GM18907 (cell line): ENCODE results near the gene EPHA6.

Experiments
- ATAC-seq: cut with Tn5 transposase; IDR thresholded peaks from one replicate; pipeline ENCODE4 v1.9.1; 2021; ENCODE audit warnings: mild to moderate bottlenecking, moderate library complexity; ENCODE audit not compliant: unreplicated experiment

The EPHA6 gene

DNA sequence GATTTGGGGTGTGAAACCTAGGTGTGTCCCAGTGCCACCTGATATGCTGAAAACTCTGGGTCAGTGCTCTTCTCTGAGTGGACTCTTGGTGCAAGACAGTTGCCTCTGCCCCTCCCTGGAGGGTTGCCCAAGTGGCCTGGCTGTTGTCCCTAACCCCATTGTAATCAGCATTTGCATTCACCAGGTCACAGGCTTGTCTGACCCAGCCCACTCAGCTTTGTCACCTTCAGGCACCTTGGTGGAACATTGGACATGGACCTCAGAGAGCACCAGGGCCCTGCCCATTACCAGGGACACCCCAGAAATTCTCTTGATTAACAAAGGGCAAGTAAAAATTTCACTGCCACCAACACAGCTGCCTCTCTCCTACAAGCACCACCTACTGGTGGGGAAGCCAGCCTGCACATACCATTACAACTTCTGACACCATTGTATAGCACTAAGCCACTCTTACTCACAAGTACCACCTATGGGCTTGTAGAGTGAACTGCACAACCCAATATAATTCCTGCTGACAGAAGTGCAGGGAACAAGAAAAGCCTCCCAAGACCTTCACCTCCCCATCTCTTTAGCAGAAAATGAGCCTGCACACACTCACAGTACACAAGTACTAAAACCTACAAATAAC is 324.6 kb downstream of the EPHA6 start:
- peak; percentile 51 for ATAC-seq

DNA sequence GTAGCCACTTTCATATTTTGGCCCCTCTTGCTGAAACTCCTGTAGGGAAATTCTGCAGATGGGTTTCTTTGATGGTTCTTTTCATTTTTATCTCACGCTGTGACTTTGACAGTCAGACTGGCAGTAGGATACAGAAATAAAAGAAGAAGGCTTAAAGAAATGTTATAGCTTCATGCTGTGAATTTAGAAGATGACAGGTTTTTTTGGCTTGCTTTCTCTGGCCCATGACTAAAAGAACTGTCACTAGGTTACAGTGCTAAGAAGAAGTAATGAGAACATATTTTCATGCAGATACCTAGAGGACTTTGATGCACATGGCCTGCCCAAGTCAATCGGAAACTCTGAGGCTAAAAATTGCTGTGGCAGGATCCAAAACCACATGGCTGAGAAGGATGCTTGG is 334.5 kb downstream of the EPHA6 start:
- ATAC-seq, result no peak

DNA sequence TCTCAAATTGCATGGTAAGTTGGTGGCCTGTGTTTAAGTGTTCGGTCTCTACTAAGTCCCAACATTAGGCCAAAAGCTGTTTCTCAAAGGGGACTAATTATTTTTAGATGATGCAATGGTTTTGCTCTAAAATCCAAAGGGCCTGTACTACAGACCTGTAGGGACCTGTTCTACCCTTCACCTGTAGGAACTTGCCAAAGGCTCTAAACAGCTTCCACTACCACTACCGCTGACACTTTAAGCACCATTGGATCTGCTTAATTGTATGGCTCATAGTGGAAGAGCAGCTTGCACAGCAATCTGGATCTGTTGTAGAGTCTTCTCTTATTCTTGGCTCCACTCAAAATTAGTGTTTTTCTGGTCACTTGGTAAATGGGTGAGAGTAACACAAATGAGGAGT is 346.8 kb downstream of the EPHA6 start:
- ATAC-seq, result no peak

DNA sequence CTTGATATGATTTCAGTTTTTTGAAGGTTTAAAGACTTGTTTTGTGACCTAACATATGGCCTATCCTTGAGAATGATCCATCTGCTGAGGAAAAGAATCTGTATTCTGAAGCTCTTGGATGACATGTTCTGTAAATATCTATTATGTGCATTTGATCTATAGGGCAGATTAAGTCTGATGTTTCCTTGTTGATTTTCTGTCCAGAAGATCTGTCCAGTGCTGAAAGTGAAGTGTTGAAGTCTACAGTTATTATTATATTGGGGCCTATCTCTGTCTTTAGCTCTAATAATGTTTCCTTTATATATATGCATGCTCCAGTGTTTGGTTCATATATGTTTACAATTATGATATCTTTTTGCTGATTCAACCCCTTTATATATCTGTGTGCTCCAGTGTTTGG is 362.8 kb downstream of the EPHA6 start:
- ATAC-seq, result no peak

DNA sequence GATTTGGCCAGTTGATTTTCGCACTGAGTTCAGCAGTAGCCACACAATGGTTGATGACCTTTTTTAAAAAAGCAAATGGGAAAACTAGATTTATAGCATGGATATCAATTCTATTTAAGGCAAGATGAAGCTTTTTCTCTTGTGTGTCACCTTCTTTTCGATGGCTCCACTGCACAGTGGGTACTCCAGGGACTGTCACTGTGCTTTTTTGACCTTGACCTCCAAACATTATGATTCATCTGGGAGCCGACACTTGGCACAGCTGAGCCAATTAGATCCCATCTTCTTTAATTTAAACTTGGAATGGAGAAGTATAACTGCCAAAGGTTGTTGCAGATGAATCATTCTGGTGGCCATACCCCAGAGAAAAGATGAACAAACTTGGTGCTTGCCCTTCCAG is 367.3 kb downstream of the EPHA6 start:
- no peak for ATAC-seq

DNA sequence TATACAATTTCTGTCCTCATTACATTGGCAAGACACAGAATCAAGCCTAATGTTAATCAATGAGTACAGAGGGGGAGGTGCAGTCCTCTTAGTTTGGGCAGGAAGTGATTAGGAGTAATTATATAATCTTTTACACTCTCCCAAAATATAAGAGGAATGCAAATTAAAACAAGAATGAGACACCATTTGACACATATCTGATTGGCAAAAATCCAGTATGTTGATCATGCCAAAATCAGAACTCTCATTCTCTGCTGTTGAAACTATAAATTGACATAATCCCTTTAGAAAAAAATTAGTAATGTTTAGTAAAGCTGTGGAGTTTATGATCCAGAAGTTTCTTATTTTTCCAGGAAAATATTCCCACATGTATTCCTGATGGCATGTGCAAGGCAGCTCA is 373.4 kb downstream of the EPHA6 start:
- ATAC-seq, result no peak

DNA sequence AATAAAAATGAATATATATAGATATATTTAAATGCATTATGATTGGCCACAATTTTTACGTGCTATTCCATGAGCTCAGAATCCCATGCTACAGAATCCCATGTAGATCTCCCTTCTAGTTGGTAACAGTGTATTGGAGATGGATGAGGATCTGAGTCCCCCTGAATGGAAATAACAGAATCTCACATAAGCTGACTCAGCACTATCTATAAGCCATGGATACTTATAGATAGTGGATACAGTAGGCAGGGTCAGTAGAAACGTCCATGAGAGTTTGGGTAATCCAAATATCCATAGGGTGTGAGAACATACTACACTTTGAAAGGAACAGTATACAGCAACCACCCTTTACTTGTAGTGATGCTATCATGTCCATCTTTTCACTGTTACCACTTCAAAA is 375.4 kb downstream of the EPHA6 start:
- no peak for ATAC-seq

DNA sequence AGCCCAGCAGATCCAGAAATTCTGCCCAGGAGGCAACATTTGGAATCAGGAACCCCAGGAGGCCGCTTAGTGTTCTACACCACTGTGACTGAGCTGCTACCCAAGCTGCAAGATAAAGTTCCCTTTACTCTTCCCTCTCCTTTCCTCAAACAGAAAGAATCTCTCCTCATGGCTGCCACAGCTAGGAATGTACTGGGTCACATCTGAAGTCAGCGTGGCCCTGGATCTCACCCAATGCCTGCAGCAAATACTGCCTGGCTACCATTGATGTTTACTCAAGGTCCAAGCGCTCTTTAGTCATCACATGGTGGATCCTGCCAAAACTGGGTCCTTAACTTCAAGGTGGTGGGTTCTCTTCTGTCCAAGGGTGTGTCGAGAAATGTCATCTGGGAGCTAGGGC is 382.7 kb downstream of the EPHA6 start:
- ATAC-seq, result no peak

DNA sequence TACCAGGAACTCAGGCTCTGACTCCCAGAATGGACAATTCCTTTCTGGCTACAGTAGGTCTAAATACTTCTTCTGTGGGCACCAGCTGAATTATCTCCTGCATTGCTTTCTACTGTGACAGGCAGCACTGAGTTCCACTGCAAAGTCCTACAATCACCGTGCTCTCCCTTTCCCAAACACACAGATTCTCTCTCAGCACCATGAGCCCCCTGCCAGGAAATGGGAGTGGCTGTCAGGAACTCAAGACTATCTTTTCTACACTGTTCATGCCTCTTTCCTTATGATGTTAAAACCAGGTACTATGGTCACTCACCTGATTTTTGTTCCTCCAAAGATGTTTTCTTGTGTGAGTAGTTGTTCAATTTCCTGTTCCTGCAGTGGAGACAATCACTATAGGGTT is 383.4 kb downstream of the EPHA6 start:
- ATAC-seq, result no peak

DNA sequence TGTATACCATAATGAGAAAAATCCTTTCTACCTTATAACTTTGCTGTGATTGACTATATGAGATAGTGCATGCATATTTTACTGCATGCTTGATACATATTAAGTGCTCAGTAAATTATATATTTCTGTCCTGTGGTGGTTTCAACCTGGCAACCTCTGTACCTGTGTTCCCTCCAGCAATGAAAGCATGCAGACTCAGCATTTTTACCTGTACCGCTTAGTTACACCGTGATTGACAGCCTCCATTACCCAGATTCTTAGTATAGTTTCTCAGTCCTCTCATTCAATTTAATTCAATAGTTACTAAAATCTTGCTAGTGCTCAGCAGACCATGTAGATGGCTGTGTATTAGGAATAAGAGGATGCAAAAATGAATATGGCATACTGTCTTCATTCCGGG is 386.0 kb downstream of the EPHA6 start:
- ATAC-seq, result no peak

DNA sequence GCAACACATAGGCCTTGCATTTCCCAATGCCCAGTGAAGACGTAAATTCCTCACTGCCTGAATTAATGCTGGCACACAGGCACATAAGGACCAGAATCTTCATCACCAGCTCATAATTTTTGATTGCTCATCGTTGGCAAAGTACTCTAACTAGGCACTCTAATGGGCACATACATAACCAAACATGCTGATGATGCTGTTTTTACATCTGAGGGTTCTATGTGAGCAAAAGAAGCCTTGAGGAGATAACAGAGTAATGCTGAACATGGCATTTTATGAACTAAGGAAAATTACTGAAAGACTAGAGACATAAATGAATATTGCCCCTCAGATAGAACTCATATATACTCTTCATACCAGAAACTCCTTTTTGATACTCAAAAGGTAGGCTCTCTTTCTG is 387.4 kb downstream of the EPHA6 start:
- no peak for ATAC-seq

DNA sequence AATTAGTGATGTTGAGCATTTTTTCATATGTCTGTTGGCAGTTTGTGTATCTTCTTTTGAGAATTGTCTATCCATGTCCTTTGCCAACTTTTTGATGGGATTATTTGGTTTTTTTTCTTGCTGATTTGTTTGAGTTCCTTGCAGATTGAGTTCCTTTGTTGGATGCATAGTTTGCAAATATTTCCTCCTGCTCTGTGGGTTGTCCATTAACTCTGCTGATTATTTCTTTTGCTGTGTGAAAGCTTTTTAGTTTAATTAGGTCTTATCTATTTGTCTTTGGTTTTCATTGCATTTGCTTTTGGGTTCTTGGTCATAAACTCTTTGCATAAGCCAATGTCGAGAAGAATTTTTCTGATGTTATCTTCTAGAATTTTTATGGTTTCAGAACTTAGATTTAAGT is 414.6 kb downstream of the EPHA6 start:
- no peak for ATAC-seq

DNA sequence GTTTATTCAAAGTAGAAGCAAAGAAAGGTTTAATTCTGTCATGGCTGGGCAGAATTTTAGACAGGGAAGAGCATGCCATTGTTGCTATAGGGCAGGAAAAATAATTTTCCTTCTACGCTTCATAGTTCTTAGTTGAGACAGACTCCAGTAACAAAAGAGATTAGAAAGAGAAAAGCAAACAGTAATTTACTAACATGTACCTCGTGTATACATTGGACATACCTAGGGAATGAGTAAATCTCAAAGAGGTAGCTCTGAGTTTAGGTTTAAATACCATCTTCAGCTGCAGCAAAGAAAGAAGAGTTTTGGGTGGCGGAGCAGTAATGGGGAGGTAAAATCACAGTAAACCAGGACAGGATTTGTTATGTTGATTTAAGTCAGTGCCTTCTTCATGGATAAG is 416.1 kb downstream of the EPHA6 start:
- no peak for ATAC-seq

DNA sequence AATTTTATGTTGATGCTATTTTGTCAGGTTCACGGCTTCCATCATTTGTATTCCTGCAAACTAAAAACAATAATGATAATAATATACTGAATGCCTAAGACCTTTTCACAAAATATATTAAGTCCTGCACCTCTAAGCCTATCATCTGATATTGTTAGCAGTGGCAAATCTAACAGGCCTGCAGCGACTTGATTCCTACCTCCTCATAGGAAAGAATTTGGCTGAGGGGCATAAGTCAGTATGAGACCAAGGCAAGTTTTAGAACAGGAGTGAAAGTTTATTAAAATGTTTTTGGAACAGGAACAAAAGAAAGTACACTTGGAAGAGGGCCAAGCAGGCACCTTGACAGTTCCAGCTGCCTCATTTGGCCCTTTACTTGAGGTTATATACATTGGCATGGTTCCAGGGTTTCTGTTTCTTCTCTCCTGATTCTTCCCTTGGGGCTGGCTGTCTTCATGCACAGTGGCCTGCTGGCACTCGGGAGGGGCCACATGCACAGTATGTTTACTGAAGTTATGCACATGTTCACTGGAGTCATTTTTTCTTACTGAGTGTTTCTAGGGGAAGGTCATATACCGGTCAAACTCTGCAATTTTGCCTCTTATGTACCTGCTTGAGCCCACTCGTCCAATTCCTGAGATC is 418.1 kb downstream of the EPHA6 start:
- ATAC-seq, result no peak

DNA sequence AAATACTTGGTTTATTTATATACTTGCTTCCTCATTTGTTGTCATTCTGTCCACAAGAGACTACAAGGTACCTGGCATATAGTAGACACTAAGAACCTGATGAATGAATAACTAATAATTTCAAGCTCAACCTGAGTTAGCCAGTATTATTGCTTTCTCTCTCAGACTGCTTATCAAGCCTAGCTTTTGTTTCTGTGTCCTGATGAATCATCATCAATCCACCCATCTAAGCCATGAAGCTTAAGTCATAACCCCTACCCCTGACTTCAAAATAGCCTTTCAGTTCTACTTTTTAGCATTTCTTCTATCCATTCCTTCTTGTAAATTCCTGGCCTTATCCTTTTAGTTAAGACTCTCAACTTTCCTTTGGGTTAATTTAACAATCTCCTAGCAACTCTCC is 420.8 kb downstream of the EPHA6 start:
- ATAC-seq, result no peak

DNA sequence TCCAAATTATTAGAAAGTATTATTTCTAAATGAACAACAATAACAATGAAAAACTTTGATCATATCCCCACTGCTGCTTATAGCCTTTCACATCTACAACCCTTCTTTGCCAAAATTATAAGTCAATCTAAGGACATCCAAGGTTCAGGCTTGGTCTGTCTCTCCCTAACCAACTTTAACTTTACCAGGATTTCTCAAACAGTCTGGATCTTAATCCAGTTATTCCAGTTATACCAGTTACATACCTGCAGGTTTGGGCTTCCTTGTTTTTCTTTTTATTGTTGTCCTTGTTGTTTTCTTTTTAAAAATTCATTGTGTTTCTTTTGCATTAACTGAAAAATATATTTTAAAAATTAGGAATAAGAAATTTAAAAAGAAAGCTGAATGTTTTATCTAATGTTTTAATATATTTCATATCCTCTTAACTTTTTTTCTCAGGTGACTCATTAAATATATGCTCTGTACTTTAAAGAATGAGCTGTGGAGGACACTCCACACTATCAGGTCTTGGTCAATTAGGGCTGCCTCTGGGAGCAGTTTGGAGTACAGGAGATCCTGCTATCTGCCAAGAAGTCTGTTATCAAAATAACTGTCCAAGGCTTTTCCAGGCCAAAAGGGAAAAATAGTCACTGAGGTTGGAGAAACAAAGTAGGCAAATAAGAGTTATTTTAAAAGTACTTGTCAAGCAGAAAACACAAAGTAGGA is 421.4 kb downstream of the EPHA6 start:
- ATAC-seq, result no peak

DNA sequence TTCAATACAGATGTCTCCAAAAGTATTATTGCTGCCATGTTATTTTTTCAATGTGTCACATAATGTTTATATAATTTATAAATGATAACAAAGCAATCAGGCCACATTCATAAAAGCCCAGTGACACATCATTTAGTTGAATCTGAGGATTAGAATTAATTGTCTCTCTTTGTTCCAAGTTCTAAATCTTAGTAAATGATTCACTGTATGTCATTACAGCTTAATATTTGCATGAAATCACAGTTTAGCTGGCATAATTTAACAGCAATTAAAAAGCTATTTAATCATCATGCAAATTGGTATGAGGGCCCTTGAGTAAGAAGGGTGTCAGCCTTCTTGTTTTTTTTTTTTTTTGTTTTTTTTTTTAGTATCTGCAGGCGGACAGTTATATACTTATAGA is 427.0 kb downstream of the EPHA6 start:
- no peak for ATAC-seq

DNA sequence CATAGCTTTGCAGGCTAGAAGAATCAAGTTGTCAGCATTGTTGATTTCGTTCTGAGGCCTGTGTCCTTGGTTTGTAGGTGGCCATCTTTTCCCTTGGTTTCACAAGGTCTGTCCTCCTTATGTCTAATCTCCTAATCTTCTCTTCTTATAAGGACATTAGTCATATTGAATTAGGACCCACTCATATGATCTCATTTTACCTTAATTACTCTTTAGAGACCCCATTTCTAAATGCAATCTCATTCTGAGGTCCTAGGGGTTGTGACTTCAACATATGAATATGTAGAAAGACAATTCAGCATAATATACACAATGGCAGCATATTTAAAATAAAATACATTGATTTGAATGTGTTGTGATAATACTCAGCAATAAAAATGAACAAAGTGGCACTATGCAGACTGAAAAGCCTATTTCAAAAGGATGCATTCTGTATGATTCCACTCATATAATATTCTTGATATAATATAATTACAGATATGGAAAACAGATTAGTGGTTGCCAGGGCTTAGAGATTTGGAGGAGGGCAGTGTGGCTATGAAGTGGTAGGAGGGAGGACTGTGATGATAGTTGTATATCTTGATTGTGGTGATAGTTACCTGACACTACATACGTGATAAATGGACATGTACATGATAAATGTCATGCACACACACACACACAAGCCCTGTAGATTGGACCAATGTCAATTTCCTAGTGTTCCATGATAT is 431.0 kb downstream of the EPHA6 start:
- ATAC-seq, result no peak

DNA sequence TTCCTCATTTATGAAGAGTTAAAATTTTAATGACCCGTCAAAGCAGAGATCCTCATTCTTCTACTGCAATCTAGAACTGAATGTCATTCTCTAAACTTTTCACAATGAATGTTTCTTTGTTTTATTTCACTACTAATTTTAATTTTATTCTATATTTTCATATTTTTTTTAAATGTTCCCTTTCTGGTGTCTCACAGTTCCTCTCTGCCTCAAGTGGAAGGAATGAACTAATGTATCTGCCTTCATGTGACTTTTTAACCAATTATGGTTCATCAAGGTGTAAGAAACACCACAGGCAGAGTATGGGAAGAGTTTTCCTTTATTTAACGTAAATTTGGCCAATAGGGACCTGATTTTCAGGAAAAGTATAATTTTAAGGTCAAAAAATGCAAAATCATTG is 441.7 kb downstream of the EPHA6 start:
- ATAC-seq, result no peak

DNA sequence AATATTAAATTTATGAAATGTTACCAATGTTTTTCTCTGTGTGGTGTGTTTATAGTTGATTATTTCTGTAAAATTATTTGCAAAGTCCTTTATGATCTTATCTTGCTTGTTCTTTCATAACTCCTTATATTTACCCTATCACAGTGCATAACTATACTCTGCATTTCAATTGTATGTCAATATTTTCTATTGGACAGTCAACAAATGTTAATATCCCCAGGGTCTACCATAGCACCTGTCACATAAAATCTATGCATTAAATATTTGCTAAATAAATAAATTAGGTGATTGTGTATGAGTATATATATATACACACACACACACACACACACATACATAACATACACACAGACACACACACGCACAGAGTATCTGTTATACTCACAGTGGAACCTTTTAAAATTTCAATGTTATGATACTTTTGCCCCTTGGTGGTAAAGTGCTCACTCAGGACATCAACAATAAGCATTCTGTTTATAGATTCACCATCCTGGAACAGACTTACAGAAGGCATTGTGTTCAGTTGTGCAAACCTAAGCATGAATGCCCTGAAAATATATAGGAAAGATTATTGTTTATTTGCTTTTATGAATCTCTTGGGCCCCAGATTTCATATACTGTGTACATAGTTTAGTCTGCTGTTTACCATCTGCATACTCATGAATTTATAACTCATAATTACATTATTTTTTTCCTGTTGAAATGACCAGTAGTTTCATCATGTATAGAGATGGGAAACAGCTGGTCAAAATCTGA is 443.7 kb downstream of the EPHA6 start:
- no peak for ATAC-seq

DNA sequence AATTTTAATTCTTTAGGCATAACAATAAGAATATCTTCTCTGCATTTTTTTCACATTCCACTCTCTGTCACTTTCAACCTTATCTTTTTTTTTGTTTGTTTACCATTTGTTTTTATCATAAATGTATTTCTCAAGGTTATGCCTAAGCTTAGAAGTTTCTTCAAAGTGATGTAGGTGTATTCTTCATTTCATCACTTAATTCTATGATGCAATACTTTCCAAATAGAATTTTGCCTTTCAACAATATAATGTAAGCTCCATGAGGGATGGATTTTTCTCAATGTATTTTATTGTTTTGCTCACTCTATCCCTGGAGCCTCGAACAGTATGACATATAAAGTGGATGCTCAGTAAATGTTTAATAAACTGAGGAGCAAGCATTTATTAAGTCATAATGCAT is 444.9 kb downstream of the EPHA6 start:
- ATAC-seq, result no peak
